Activated CD4-positive, alpha-beta T cell treated with anti-CD3 and anti-CD28 coated beads for 48 hours (primary cell): Measurements from ENCODE around the gene COL16A1.

Source experiments
- DNase-seq: peaks from one replicate; pipeline ENCODE4 v3.0.0-alpha.2; 2020

Gene COL16A1

DNA sequence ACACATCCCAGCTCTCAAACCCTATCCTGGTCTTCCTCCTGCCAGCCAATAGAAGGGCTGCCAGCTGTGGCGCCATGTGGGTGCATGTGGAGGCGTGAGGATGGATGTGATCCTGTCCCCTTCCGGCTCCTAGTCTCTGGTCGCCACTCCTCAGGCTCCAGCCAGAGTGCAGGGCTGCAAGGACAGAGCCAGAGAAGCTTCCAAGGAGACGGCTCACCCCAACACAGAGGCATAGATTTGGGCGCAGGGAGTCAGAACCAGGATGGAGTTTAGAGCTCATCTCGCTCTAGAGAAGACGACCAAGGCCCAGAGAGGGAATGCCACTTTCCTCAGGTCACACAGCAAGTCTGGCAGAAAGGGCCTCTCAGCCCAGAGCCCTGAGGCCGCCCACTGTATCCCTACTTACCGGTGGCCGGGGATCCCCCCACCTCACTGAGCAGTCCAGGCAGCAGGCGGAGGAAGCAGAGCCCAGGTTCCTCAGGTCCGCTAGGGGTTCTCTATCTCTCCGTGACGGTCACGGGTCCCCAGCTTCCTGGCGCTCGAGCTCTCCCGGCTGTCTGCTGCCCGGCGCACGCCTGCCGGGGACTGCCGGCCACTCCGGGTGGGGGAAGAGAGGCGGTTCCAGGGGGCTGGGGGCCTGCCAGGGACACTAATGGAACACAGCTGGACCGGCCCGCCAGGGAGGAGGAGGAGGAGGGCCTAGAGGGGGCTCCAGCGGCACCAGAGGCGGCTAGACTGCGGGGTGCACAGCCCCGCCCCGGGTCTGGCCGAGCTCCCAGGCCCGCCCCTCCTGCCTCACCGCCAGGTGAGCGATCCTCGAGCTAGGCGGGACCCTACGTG, at the start of gene COL16A1:
COL16A1 (minus strand) TSS at position 587 of the 840 bp plus-strand sequence. CDS start 1,824 bp downstream, outside the sequence.
- no peak for DNase-seq

DNA sequence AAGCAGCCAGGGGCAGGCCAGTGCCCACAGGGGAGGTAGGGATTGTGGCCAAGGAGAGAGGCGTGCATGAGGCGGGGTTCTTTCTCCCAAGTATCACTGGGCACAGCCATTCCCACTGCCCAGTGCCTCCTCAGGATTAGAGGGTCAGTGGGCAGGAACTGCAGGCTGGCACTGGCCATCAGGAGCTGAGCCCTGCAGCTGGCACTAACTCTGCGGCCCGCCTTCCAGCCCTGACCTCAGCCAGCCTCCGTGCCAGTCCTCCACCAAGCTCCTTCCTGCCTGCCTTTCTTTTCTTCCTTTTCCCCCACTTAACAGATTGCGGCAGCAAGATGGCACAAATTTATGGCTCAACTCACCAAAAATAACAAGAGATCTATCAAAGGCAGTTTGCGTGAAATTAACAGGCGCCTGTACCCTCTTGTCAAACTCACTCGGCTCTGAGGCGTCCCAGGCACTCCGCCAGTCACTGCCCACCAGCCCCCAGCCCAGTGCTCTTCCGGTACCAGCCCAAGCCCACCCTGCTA, 49.2 kb upstream of the COL16A1 start:
- no peak for DNase-seq

GRCh38 chr1:31752258-31752657, 48.4 kb upstream of the COL16A1 start:
- no peak for DNase-seq

DNA sequence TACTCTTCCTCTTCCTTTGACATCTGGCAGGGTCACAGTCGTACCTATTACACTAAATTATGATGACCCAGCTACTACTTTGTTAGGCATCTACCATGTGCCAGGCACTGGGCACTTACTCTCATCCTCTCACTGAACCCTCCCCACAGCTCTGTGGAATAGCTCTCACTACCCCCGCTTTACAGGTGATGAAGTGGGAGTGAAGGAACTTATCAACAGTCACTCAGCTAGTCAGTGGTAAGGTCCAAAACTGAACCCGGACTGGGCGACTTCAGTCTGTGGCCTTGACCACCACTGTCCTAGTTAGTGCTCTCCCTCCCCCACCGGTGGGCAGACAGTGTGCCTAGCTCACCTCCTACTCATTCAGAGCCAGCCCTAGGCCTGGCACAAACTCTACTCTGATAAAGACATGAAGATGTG, 48.0 kb upstream of the COL16A1 start:
- no peak for DNase-seq

DNA sequence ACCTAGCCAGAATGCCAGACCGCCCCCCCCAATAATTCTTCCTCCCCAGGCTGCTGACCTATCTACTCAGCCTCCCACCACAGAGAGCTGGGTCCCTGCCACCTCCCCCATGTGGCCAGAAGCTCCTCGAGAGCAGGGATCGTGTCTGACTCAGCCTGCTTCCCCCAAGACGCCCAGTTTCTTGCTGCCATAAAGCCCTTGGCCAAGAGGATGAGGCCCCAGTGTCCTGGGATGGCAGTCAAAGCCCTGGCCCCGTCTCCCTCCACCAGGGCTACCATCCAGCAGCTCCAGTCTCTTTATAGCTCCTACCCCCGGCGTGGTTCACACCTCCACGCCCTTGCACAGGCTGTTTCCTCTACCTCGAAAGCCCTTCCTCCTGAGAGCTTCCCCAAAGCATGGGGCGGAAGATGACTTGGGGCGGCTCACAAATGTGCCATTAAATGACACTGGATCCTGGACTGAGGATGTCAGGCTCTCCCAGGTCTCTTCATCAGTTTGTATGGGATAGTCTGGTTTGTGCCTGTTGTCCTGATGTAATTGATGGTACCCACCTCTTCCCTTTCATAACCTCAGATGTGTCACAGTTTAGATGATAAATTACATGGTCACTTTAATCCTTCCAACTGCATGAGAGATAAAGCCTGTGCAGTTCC, 47.2 kb upstream of the COL16A1 start:
- no peak for DNase-seq

DNA sequence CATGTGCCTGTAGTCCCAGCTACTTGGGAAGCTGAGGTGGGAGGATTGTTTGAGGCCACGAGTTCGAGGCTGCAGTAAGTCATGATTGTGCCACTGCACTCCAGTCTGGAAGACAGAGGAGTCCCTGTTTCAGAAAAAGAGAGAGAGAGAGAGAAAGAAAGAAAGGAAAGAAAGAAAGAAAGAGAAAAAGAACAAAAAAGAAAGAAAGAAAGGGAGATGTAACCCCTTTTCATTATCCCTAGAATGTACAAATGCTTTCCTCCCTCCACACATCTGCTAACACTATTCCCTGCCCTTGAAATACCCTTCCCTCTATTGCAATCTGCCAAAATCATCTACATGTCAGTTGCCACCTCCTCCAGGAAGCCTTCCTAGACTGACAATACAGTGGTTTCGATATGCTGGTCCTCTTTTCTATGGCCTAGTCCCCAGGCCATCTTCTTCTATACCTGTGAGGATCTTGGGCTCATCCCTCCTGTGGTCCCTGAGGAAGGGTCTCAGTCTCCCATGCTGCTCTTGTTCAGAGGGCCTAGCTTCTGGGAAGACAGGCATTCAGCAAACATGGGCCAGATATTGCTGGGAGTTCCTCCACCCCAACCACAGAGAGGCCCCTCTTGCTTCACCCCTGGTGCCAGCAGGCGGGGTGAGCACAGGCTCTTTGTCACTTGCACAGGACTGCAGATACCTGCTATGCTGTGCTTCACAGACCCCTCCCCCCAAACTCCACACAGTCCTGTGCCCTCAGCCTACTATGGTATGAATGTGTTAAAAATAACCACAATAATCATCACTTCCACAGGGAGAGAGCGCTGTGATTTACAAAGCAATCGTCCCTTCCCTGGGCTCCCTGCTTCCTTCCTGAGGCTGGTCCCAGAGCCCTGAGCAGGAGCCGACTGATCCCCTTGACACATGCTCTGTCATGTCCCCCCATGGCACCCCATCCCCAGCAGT, 46.2 kb upstream of the COL16A1 start:
- no peak for DNase-seq

DNA sequence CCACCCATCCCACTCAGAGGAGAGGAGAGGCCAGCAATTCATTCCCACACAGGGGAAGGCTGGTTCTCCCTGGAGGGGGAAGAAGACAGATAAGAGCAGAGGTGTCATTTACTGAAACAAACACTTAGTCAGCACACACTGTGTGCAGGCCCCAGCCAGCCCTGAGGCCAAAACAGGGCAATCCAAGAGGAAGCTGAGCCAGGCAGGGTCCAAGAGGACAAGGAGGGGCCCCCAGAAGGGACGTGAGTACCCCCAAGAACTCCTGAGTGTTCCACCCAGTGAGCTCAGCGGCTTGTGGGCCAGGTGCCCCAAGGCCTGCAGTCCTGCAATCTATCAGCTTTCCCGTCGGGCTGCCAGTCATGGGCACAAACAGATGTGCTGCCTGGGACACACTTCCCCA, 44.5 kb upstream of the COL16A1 start:
- DNase-seq, result no peak

- no peak for DNase-seq
These were observed 43.5 kb upstream of the COL16A1 start for GRCh38 chr1:31747304-31747703.

DNA sequence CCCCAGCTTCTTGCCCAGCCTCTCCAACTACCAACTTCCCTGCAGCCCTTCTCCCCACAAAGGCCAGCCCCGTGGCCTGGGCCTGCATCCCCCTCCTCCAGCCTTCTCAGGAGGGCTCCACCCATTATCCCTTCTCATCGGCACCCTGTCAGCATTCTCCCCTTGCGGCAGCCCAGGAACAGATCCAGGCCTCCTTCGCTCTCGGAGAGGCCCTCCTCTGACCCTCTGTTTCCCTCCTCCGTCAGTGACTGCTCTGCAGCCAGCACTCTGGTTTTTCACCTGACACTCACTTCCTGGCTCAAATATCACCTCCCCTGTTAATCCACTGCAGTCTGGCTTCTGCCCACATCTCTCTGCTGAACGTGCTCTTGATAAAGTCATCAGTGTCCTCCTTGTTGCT, 42.9 kb upstream of the COL16A1 start:
- no peak for DNase-seq

- DNase-seq, result no peak
These were observed 42.3 kb upstream of the COL16A1 start for GRCh38 chr1:31745946-31746670.

DNA sequence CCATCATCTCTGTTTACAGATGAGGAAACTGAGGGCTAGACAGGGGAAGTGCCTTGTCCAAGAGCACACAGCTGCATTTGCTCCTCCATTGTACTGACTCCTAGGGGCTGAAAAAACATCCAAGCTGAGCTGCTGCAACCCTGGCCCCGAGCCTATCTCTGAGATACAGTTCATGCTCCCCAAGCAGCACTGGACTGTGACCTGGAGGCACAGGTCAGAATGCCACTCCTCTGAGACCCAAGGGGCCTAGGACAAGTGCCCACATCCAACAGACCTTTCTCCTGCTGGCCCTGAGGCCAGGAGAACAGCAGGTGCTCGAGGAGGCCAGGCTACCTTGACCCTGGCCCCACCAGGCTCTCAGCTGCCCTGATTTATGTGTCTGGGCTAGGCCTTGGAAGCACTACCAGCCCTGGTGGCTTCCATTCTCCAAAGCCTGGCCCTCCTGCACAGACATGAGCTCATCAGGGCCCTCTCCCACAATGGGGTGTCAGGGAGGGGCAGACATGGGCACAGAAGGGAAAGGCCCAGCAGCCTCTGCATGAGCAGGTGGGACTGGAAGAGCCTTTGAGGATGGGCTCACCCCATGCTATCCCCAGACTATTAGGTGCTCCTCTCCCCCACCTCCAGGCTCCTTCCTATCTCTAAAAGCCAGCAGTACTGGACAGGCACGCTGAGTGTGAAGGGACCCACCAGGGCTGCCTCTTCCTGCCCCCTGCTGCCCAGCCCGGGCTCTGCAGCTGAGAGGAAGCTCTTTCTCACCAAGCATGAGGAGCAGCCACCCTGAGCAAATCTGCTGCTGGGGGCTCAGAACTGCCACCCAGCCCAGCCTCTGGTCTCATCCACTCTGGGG, 41.5 kb upstream of the COL16A1 start:
- peak; percentile 76 for DNase-seq

GRCh38 chr1:31744165-31744888, 40.5 kb upstream of the COL16A1 start:
- DNase-seq, result no peak

DNA sequence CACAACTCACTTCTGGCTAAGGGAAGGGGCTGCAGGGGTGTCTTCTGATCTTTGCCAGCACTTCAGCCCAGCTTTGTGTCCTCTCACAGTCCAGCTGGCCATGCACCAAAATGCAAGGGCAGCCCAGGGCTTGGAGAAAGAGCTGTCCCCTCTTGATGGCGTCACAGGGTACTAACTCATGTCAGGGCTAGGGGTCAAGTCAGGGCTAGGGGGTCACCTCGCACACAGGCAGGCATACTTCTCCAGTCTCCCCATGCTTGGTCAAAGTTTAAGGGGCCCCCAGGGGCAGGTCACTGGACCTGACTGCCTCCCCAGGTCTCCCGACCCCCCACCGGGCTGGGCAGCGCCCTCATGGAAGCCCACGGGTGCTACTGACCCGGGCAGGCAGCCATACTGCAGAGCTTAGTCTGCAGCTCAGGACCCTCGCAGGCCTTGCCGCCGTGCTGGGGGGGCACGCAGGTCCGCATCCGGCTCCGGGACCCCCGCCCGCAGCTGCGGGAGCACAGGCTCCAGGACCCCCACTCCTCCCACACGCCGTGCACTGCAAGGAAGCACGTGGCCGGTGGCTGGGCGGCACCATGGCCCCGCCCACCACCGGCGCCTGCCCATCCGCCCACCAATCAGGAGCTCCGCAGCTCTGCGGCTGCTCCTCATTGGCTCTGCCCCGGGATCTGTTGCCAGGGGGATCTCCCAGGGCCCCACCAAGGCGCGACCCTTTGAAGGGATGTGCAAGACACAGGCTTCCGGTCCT, 38.8 kb upstream of the COL16A1 start:
- no peak for DNase-seq

- peak; percentile 64 for DNase-seq
These were observed 35.5 kb upstream of the COL16A1 start for GRCh38 chr1:31739346-31739745.

DNA sequence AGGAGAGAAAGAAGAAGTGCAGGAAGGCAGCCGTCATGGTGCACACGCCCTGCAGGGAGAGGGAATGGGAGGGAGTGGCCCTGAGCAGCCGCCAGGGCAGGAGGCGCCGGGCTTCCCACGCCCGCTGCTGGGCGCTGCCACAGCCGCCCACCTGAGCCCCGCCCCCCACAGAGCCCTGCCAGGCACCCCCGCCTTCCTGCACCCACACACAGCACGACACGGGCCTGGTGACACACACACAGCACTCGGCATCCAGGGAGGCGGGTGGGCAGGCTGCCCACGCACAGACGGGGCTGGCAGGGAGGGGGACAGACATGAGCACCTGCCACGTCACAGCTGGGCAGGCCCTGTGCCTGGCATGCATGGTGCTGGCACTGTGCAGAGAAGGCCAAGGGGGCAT, 32.9 kb upstream of the COL16A1 start:
- DNase-seq, result peak; percentile 10

- no peak for DNase-seq
These were observed 31.8 kb upstream of the COL16A1 start for GRCh38 chr1:31735571-31735970.

- DNase-seq, result no peak
These were observed 30.8 kb upstream of the COL16A1 start for GRCh38 chr1:31734582-31735107.

- no peak for DNase-seq
These were observed 29.8 kb upstream of the COL16A1 start for GRCh38 chr1:31733389-31734219.
